G401.6 (cell line): ENCODE data around the gene ADM2.
"Not testable (repeated sequence)": the region's sequence is repeated elsewhere in the genome, so short reads cannot be mapped to it uniquely, and the experiment has no call there.

ENCODE experiments used
- FAIRE-seq: peaks from 2 replicates; lab custom pipeline; 2012; peaks lifted over from hg19 to GRCh38; lab: Jason Lieb, UNC

Gene ADM2, protein sequence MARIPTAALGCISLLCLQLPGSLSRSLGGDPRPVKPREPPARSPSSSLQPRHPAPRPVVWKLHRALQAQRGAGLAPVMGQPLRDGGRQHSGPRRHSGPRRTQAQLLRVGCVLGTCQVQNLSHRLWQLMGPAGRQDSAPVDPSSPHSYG

GRCh38 chr22:50481440-50482106, at the start of gene ADM2:
ADM2 (plus strand) TSS chr22:50481543; CDS start chr22:50481848, 305 bp downstream.
- no peak for FAIRE-seq

- no peak for FAIRE-seq
Observed at GRCh38 chr22:50432131-50432876, 49.0 kb upstream of the ADM2 start.

- not testable (repeated sequence) for FAIRE-seq
Observed at GRCh38 chr22:50432877-50433510, 48.3 kb upstream of the ADM2 start.

GRCh38 chr22:50434849-50435248, 46.5 kb upstream of the ADM2 start:
- FAIRE-seq: no peak

GRCh38 chr22:50435291-50436014, 45.9 kb upstream of the ADM2 start:
- FAIRE-seq: no peak

GRCh38 chr22:50436015-50436830, 45.1 kb upstream of the ADM2 start:
- no peak for FAIRE-seq

DNA sequence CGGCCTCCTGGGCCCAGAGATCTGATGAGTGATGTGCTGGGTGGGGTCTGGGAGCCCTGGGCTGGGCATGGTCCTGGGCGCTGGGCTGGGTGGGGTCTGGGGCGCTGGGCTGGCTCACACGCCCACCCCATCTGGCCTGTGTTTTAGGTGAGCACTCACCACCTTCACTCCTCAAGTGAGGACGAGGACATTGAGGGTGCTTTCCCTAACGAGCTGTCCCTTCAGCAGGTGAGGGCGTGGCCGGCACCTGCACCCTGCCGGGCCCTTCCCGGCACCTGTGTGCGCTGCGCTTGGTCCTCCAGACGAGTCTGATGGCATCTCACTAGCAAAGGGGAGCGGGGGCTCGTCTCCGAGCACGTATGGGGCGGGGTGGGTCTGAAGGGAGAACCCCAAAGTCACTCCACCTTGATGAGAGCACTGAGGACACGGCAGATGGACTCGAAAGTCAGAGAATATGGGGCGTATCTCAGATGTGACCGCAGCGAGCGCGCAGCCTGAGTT, 44.5 kb upstream of the ADM2 start:
- FAIRE-seq: no peak

GRCh38 chr22:50437511-50438304, 43.6 kb upstream of the ADM2 start:
- no peak for FAIRE-seq

DNA sequence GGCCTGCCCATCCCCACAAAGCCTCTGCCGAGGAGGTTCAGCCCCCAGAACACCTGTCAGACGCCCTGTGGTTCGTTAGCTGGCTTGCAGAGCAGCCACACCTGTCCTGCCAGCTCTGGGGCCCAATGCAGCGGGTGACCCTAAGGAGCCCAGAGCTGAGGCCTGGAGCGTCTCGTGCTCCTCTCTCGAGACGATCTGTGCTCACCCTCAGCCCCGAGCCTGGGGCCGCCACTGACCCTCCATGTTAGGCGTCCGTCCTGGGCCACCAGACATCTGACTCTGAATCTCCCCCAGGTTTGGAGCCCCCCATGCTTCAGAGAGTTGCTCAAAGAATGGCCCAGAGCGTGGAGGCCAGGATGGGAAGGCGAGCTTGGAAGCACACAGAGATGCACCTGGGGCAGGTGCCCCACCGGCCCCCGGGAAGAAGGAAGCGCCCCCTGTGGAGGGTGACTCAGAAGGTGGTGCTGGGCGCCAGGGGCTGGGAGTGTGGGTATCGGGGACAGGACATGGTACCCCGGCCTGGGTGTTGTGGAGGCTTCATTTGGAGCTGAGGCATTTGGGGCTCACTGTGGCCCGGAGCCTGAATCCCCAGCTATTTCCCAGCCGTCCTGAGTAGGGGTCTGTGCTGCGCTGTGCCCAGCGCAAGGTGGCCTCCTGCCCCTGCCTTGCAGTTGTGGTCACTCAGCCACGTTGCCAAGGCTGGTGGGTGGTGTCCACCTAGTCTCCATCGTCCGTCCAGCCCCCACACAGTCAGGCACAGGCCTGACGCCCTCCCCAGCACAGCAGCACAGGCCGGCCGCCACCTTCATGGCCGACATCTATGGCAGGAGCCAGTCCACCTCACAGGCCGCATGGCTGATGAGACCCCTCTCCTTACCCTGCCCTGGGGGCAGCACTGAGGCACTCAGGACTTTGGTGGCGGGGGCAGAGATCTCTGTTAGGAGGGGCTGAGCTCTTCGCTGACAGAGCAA, 42.8 kb upstream of the ADM2 start:
- no peak for FAIRE-seq

GRCh38 chr22:50439314-50439870, 42.0 kb upstream of the ADM2 start:
- FAIRE-seq: no peak

DNA sequence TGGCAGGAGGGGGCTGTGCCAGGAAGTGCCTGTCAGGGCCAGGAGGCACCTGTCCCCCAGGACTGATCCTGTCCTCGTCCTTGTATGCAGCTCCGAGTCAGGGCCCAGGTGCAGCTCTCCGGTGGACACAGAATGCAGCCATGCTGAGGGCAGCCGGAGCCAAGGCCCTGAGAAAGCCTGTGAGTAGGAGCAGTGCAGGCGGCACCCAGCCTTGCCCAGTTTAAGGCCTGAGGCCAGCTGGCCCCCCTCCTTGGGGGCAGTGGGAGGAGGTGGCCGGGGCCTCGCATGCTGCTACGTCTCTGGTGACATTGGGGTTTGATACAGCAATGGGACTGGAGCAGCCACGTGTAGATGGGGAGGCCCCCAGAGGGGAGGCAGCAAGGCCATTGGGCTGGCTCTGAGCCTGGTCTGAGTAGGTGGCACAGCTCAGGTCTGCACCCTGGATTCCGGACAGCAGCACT, 41.4 kb upstream of the ADM2 start:
- FAIRE-seq: no peak

DNA sequence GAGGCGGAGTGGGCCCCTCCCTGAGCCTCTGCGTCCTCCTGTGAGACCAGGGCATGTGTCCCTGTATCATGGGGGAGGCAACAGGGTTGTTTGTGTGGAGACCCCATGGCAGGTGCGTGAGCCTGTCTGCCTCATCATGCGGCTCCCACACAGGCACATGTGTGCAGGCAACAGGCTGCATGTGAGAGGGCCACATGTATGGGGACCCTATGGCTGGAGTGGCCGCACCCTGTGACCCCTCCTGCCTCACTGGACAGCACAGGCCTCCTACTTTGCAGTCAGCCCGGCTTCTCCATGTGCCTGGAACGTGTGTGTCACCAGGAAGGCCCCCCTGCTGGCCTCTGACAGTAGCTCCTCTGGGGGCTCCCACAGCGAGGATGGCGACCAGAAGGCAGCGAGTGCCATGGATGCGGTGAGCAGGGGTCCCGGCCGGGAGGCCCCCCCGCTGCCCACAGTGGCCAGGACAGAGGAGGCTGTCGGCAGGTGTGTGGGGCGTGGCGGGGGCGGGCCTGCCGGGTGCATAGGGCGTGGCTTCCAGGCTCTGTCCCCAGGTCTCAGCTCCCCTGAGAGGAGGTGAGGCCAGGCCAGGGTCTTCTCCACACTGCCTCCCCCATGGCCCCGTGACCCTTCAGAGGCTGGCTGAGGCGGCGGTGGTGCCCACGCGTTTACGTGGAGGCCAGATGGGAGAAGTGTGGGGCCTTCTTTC, 40.6 kb upstream of the ADM2 start:
- no peak for FAIRE-seq

DNA sequence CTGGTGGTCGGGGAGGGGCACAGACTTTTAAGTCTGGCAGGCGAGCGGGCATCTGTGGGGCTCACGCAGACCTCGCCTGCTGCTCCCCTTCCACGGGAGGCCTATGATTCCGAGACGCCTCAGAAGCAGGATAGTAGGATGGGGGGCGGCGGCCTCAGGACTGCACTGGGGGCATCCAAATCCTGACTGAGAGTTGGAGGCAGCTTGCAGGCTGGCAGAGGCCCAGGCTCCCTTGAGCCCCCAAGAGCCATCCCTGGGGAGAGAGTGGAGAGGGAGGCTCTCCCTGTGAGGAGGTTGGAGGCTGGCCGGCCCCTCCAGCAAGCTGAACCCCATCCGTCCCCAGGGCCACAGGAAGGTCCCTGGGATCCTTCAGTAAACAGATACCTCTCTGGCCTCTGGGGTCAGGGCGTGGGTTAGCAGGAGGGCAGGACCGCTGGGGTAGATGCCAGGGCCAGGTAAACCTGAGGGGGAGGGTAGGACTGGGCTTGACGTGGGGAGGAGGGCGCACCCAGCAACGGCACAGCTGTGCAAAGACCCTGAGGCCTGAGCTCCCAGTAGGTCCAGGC, 39.8 kb upstream of the ADM2 start:
- no peak for FAIRE-seq

DNA sequence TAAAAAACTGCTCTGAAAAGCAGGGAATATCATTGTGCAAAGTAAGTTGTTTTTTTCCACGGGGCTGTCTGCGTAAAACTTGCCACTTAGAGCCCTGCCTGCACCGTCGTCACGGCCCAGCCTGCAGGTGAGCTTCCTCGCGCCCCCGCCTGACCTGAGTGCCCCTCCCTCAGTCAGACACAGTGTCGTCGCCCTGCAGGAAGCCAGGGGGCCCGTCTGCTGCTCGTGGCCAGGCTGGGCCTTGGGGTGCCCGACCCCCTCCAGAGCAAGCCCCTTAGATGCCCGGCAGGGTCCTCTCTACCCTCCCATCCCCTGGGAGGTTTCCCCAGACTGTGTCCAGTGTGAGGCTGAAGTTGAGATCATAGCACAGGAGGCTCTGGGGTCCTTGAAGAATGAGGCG, 38.1 kb upstream of the ADM2 start:
- FAIRE-seq: no peak

DNA sequence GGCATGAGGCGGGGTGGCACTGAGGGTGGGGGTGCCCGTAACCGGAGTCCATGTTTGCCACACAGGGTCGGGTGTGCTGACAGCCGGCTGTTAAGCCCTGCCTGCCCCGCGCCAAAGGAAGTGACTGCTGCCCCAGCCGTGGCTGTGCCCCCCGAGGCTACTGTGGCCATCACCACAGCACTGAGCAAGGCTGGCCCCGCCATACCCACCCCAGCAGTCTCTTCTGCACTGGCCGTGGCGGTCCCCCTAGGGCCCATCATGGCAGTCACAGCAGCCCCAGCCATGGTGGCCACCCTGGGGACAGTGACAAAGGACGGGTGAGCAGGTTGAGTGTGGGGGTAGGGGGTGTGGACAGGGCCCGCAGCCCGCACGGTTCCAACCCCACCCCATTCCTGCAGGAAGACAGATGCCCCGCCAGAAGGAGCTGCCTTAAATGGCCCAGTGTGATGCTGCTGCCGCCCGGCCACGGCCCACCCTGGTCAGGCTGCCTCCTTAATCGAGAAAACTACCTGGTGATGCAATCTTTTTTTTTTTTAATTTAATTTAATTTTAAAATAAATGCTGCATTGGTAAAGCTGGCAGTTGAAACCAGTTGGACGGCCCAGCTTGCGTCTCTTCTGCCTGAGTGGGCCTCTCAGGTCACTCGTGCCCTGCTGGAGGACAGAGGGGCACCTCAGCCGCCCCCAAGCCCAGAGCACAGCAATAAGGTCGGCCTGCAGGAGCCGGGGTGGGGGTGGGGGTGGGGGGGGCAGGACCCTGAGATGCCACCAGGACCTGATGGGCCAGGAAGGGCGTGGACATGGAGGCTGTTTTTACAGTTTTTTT, 37.3 kb upstream of the ADM2 start:
- no peak for FAIRE-seq

GRCh38 chr22:50444663-50445062, 36.7 kb upstream of the ADM2 start:
- no peak for FAIRE-seq
